OCI-LY7 (cell line): ENCODE data around the gene PRPF40B. TPM values are rescaled to one million over a fixed set of nuclear protein-coding genes. Genes with fewer than 3 reads are reported as not detected.

Source experiments
- BruUV-seq: library from RNA; stranded (reverse); fragments of 400-500 nt; replicated peaks from 2 replicates; lab custom pipeline; 2021; lab: Mats Ljungman, UMichigan
- CTCF ChIA-PET: fragments of 300-600 bp; sonication (Branson Sonifier 250); formaldehyde crosslinking; loops from one replicate; lab custom pipeline; 2022; ENCODE audit warnings: antibody characterized with exemption; ENCODE audit not compliant: unreplicated experiment; lab: Charles Lee
- POLR2A ChIA-PET: fragments of 300-600 bp; sonication (Branson Sonifier 250); formaldehyde crosslinking; loops from one replicate; lab custom pipeline; 2022; ENCODE audit warnings: antibody characterized with exemption; lab: Charles Lee
- DNase-seq: peaks from one replicate; pipeline ENCODE4 v3.0.0-alpha.2; 2015; ENCODE audit warnings: low spot score
- H2AFZ ChIP-seq: fragments of 200-600 bp; sonication (generic), shearing (Covaris generic); 2 replicates; pipeline ENCODE4 v1.6.1; 2014; ENCODE audit warnings: mild to moderate bottlenecking, antibody characterized with exemption, low read length, moderate library complexity
- H3K27ac ChIP-seq: fragments of 200-600 bp; sonication (generic); 2 replicates; pipeline ENCODE4 v1.5.1; 2014; ENCODE audit warnings: mixed run types, low read depth, mild to moderate bottlenecking, moderate library complexity, low read length, inconsistent platforms; ENCODE audit not compliant: poor library complexity, severe bottlenecking
- H3K36me3 ChIP-seq: fragments of 200-600 bp; sonication (generic); 2 replicates; pipeline ENCODE4 v1.6.1; 2014; ENCODE audit warnings: mild to moderate bottlenecking, antibody characterized with exemption, low read length, moderate library complexity, mixed read lengths; ENCODE audit not compliant: insufficient read depth
- H3K4me1 ChIP-seq: fragments of 200-600 bp; sonication (generic); 2 replicates; pipeline ENCODE4 v1.5.1; 2014; ENCODE audit warnings: mild to moderate bottlenecking, low read length; ENCODE audit not compliant: insufficient read depth, poor library complexity, severe bottlenecking
- H3K4me2 ChIP-seq: fragments of 200-600 bp; sonication (generic); 2 replicates; pipeline ENCODE4 v1.6.1; 2014; ENCODE audit warnings: mild to moderate bottlenecking, low read length
- H3K4me3 ChIP-seq: fragments of 200-600 bp; sonication (generic); 2 replicates; pipeline ENCODE4 v1.5.1; 2014; ENCODE audit warnings: mild to moderate bottlenecking, low read depth, low read length; ENCODE audit not compliant: poor library complexity, severe bottlenecking
- H3K79me2 ChIP-seq: fragments of 200-600 bp; sonication (generic); 2 replicates; pipeline ENCODE4 v1.6.1; 2016; ENCODE audit warnings: low read depth, mild to moderate bottlenecking, low read length, moderate library complexity, mixed read lengths; ENCODE audit not compliant: insufficient read depth
- H3K9me2 ChIP-seq: fragments of 200-600 bp; sonication (generic); 2 replicates; pipeline ENCODE4 v1.6.1; 2016; ENCODE audit warnings: mild to moderate bottlenecking, low read length, mixed read lengths; ENCODE audit not compliant: insufficient read depth
- H3K9me3 ChIP-seq: fragments of 200-600 bp; sonication (generic); 2 replicates; pipeline ENCODE4 v1.6.1; 2014; ENCODE audit warnings: mild to moderate bottlenecking, mixed run types, low read length, mixed read lengths
- H4K20me1 ChIP-seq: fragments of 200-600 bp; sonication (generic); 2 replicates; pipeline ENCODE4 v1.6.1; 2014; ENCODE audit warnings: mild to moderate bottlenecking, antibody characterized with exemption, low read length, moderate library complexity, mixed read lengths; ENCODE audit not compliant: insufficient read depth
- CTCF ChIP-seq: fragments of 200-600 bp; sonication (generic); conservative IDR thresholded peaks from 2 replicates; pipeline ENCODE4 v1.5.1; 2014; ENCODE audit warnings: mild to moderate bottlenecking, antibody characterized with exemption, low read length, moderate library complexity, mixed read lengths
- EZH2phosphoT487 ChIP-seq: fragments of 200-600 bp; sonication (generic); IDR thresholded peaks from 2 replicates; pipeline ENCODE4 v1.6.1; 2018; ENCODE audit warnings: low read depth, borderline replicate concordance, mild to moderate bottlenecking, mixed run types, antibody characterized with exemption, low read length, moderate library complexity, mixed read lengths
- intact Hi-C: fragments of 100-400 bp; cut with micrococcal nuclease; formaldehyde crosslinking; loops from one replicate; pipeline ENCODE4 v1.10.0; 2022; ENCODE audit not compliant: unreplicated experiment
- total RNA-seq, 2 experiments: library from RNA; depleted of rRNA in 1 of 2; stranded (reverse); fragments of >200 nt in 1 of 2; shearing (Covaris generic) in 1 of 2; gene quantifications; 2 replicates each; pipeline ENCODE4 v1.2.3, GENCODE V29; 2014 to 2022

Gene PRPF40B
- total RNA-seq, 2 experiments from 2014 or later = 11.3 to 26.3 TPM

GRCh38 chr12:49673446-49674317, 50.3 kb downstream of the PRPF40B start:
- ChIA-PET CTCF (interaction anchor here (0.6 to 2.1 kb wide), 3 partner anchors 11 to 231 kb away, joined by 3 to 5 read pairs (median 3); no protein-coding TSS in a partner anchor), POLR2A (interaction anchor here (1.0 to 4.6 kb wide), 5 partner anchors 9 to 31 kb away, joined by 4 to 28 read pairs (median 8); no protein-coding TSS in a partner anchor)
- intact Hi-C loops = no loop called here
- no peak for DNase-seq
- Histone ChIP-seq H3K9me3 (no peaks in the 10 kb centered on the region), H3K9me2 (no peaks in the 10 kb centered on the region), H3K36me3 (no peaks in the 10 kb centered on the region), H3K79me2 (peaks cover 4% of the 10 kb centered on the region; the same call in 1 of the 2 replicates), H2AFZ (no peak overlapping the region), H3K4me1 (peaks cover 59% of the 10 kb centered on the region), H4K20me1 (no peaks in the 10 kb centered on the region), H3K4me3 (no peak overlapping the region), H3K27ac (no peak overlapping the region), H3K4me2 (no peak overlapping the region)
- TF ChIP-seq CTCF = no peak
- no peak for TF ChIP-seq EZH2phosphoT487
- no TSS peak for BruUV-seq

DNA sequence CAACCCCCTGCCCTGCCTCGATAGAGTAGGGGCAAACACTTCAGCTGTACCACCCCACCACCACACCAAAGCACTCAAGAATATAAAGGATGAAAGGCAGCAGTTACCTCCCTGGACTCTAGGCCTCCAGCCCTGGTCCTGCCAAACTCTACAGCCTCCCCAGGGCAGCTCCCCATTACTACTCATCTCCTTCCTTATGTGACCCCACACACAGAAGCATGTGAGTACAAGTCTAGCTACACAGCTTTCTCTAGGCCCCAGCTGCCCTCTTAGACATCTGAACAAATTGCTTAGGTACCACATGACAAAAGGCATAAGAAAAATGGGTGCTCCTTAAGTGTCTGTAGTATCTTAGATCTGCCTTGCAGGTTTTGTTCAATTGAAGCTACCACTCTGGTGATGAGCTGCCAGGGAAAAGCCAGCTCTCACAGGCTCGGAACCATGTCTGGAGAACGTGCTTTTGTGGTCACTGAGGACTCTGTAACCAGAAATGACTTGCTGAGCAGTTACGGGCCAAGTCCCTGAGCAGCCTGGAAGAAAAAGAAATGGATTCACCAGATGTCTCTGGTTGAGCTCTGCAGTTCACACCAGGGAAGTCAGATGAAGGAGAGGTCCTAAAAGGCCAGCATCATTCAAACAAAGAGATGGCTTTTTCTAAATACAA, 51.1 kb downstream of the PRPF40B start:
- BruUV-seq = no TSS peak
- intact Hi-C loops = no loop called here

More for the DNA sequence above, 51.1 kb downstream of the PRPF40B start:
- Histone ChIP-seq H3K36me3 (no peaks in the 10 kb centered on the region), H2AFZ (no peak overlapping the region), H4K20me1 (no peaks in the 10 kb centered on the region), H3K4me3 (no peak overlapping the region), H3K9me2 (no peaks in the 10 kb centered on the region), H3K79me2 (peaks cover 4% of the 10 kb centered on the region; the same call in 1 of the 2 replicates), H3K9me3 (no peaks in the 10 kb centered on the region), H3K4me2 (no peak overlapping the region), H3K27ac (no peak overlapping the region), H3K4me1 (peaks cover 52% of the 10 kb centered on the region)
- DNase-seq = no peak
- POLR2A ChIA-PET = interaction anchor here (0.5 to 4.6 kb wide), 6 partner anchors 10 to 35 kb away, joined by 3 to 28 read pairs (median 6); no protein-coding TSS in a partner anchor
- TF ChIP-seq EZH2phosphoT487 (no peak), CTCF (no peak)
- CTCF ChIA-PET = interaction anchor here (2.1 kb wide), 1 partner anchor 15 kb away, joined by 5 read pairs; no protein-coding TSS in a partner anchor
